Stimulated activated CD4-positive, alpha-beta T cell treated with anti-CD3 and anti-CD28 coated beads, Interleukin-12 subunit alpha, Interleukin-12 subunit beta, amount 100 ng/mL, for 48 hours (primary cell): Measurements from ENCODE around the gene ATP2B2.
"Not testable (repeated sequence)": the region's sequence is repeated elsewhere in the genome, so short reads cannot be mapped to it uniquely, and the experiment has no call there.

ENCODE experiments used
- DNase-seq, 3 donors: peaks; one replicate each; pipeline ENCODE4 v3.0.0-alpha.2; 2020; ENCODE audit warnings: low read depth in 2 of 3, low spot score in 1 of 3

Gene ATP2B2

DNA sequence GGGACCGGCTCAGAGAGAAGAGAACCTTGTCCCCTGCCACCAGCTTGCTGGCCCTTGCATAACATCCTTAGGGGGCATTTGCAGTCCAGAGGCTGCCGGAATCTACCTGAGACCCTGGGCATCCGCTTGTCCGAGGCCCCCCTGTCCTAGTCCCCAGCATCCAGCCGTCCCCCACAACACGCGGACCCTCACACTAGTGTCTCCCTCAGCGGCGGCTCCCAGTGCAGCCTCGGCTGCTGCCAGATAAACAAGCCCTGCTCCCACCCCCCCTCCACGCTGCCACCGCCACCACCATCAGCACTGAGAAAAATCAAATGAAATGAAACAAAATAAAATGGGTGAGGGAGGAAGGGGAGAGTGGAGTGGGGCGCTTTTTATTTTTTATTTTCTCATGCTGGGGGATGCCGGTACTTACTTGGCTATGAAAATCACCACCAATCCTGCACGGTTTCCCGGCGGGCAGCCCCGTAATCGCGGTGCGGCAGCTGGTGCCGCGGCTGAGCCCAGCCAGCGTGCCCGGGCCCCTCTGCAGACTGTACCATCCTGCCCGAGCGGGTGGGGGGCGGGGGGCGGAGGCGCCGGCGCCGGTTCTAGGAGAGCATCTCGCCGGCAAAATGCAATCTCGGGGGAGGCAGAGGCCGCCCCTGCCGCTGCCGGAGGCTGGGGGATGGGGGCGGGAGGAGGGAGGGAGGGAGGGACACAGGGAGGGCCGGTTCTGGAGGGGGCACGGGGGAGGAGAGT is at the start of gene ATP2B2:
Gene ATP2B2, minus strand, starts transcription at position 537 of the 741 bp plus-strand sequence. CDS start 56,043 bp downstream, outside the sequence.
- no peak for DNase-seq

DNA sequence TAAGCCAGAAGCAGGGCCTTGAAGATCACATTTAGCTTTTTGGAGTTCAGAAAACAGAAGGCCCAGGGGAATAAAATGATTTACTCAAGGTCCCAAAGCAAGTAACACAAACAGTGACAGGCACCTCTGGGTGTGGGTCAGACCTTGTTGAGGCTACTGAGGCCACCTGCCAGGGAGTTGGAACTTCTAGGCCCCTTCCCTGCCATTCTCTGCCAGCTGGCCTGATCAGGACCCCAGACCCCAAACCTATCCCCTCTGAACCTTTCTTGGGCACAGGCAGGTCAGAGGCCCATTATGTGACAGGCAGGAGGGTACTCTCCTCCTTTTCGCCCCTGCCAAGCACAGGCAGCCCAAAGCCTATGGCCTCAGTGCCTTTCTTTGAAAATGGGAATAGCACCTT is 49.4 kb upstream of the ATP2B2 start:
- DNase-seq, result no peak

DNA sequence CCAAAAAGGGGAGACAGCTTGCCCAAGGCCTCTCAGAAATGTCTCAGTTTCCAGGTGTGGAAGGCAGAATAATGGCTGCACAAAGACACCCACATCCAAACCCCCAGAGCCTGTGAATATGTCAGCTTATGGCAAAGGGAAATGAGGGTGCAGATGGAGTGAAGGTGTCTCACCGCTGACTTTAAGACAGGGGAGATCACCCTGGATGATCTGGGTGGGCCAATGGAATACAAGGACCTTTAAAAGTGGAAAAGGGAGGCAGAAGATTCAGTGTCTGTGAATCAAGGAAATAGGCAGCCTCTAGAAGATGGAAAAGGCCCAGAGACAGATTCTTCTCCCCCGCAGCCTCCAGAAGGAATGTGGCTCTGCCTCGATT is 48.8 kb upstream of the ATP2B2 start:
- no peak for DNase-seq

- DNase-seq, result no peak
These were observed 48.3 kb upstream of the ATP2B2 start for GRCh38 chr3:10553591-10554235.

- DNase-seq, result peak in 2 of 3 donors; percentile 11 to 12
These were observed 47.2 kb upstream of the ATP2B2 start for GRCh38 chr3:10552631-10552943.

DNA sequence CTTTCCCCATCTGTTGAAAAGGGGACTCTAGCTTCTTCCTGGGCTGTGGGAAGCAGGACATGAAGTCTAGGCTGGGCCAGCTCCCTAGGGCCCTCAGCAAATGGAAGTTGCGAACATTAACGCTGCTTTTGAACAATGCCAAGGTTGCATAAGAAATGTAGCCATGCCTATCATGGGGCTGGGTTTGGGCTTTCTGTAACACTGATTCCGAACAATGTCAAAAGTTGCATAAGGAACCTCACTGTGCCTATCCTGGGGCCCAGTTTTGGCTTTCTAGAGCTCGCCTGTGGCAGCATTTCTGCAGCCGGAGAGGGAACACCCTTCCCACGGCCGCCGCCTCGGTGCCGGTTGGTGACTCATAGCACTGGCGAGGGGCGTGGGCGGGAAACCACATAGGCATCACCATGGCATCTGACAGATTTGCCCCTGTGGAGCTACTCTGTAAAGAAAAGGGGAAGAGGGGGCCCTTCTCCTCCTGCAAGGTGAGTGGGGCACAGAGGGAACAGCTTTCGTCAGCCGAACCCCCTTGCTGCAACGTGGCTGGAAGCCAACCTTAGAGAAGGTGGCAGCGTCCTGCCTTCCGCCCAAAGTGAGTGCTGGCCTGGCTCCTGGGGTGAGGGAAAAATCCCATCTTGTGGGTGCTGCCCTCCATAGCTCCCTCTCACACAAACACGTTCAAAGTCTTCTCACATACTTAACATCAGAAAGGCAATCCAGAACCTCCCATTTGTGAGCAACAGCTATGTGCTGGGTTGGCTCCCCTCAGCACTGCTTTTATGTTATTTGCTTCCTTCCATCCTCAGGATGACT is 46.6 kb upstream of the ATP2B2 start:
- peak; percentile 75 to 84 (median 83) for DNase-seq

- no peak for DNase-seq
These were observed 45.8 kb upstream of the ATP2B2 start for GRCh38 chr3:10551139-10551538.

DNA sequence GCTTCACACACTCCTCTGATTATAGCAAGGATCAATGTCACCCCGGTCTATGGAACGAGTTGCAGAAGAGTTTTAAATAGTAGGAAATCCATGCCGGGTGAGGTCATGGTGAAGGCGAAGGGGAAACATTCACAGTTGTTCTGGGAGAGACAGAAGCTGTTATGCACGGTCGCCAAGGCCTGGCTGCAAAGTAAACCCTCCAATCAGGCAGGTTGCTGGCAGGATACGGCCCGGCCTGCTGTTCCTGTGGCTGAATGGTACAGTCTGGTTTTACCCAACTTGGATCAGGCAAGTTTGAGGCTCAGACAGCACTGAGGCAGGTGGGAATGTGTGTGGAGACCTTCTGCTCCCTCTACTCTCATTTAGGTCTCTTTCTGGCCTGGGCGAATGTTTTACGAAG is 45.3 kb upstream of the ATP2B2 start:
- DNase-seq, result no peak

- DNase-seq, result no peak
These were observed 44.3 kb upstream of the ATP2B2 start for GRCh38 chr3:10549617-10550230.

DNA sequence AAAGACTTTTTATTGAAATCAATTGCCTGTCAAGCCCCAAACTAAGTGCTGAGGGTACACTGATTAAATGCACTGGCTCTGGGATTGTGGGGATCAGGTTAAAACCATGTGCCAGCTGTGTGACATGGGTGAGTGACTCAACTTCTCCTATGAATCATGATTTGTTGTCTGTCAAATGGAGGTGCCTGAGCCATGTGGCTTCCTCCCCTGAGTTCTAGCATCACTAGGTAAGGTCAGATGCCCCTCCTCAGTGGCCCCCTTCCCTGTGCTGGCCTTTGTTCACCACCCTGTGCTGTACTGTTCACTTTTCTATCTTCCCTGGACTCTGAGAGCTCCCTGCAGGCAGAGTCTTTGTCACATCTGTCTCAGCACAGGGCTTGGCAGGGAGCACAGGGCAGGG is 43.6 kb upstream of the ATP2B2 start:
- DNase-seq, result peak in 1 of 3 donors; percentile 10

GRCh38 chr3:10547841-10548783 is 42.7 kb upstream of the ATP2B2 start:
- no peak for DNase-seq

GRCh38 chr3:10547413-10547812 is 42.0 kb upstream of the ATP2B2 start:
- no peak for DNase-seq

DNA sequence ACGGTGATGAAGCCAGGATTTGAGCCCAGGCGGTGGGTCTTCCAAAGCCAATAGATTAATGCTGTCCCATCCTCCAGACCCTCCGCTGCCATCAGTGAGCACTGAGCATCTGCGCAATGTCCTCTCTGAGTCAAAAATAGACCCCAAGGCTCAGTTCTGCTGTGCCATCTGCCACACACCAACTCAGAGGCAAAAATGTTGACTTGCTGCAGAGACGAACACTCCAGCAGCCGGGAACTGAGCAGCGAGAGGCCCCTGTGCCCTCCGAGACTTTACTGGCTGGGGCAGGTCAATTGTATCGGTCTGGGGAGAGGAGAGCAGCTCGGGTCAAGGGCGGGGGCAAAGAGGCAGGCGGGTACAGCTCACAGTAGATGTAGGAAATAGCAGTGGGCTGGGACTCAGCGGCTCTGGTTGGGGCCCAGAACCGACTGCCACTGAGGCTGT is 41.5 kb upstream of the ATP2B2 start:
- no peak for DNase-seq

- no peak for DNase-seq
These were observed 40.8 kb upstream of the ATP2B2 start for GRCh38 chr3:10546181-10546624.

DNA sequence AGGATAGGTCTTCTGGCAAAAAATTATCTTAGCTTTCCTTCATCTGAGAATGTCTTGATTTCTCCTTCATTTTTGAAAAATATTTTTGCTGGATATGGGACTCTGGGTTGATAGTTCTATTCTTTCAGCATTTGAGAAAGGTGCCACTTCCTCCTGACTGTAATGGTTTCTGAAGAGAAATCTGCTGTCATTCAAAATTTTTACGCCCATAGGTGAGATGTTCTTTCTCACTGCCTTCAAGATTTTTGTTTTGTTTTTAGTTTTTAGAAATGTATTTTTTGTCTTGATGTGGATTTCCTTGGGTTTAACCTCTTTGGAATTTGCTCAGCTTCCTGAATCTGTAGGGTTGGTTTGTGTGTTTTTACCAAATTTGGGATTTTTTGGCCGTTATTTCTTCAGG is 37.1 kb upstream of the ATP2B2 start:
- no peak for DNase-seq

GRCh38 chr3:10540347-10540746 is 35.0 kb upstream of the ATP2B2 start:
- DNase-seq, result not testable (repeated sequence)

DNA sequence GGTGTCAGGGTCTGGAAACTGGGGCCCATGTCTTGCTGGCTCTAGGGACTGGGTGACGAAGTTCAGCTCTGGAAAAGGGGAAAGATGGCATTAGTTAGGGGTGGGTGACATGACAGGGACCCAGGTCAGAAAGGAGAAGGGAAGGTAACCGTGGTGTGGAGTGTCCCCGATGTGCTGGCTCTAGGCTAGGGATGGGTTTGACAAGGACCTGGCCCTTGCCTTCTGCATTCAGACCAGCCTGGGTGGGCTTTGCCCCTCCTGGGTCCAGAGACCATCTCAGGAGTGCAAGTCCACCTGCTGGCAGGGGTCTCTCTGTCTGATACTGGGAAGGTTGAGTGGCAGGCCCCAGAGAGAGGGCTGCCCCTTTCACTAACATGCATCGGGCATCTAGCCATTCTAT is 28.7 kb upstream of the ATP2B2 start:
- DNase-seq, result no peak

DNA sequence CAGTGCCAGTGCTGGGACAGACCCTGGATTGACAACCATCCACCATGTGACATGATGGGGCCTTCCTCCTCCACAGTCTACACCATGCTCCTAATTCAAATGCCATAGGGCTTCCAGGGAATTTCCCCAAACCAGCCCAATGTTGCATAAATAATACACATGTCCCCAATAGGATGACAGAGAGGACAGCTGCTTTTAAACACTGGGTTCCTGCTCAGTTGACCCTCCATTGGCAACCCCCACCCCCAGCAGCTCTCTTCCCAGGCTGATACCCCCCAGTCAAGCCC is 28.3 kb upstream of the ATP2B2 start:
- DNase-seq, result no peak

DNA sequence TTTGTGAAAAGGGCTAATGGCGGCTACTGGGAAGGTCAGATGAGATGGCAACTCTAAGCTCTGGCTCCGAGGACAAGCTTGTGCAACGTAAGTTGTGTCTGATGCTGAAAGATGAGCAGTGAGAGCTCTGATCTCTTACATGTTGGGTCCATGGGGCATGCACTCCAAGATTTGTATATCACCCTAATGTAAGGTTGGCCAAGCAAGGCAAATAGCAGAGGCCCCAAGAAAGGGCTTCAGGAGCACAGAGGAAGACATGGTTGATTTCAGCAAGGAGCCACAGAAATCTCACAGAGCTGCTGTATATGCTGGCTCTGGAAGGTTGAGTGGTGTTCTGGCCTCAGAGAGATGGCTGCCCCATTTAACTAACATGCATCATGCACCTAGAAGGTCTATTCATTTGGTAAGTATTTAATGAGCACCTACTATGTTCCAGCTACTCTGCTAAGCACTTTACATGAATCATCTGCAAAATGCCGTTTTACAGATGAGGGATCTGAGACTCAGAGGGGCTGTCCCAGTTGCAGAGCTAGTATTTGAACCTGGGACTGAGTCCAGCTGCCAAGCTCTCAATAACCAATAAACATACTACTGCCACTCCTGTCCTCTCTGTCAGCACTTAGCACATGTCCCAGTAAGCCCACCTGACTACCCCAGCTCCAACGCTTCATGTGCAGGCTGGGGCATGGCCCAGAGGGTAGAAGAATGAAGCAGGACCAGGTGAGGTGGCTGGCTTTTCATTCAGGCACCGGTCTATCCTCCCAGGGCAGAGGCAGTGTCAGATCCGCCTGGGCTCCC is 27.8 kb upstream of the ATP2B2 start:
- no peak for DNase-seq

GRCh38 chr3:10531031-10531430 is 25.6 kb upstream of the ATP2B2 start:
- no peak for DNase-seq
